HepG2 (cell line): ENCODE measurements around the gene STH. TPM values are rescaled to one million over a fixed set of nuclear protein-coding genes. Genes with fewer than 3 reads are reported as not detected.

Source experiments
- DZIP1 ChIP-seq: sonication (generic); formaldehyde crosslinking; IDR thresholded peaks from 2 replicates; pipeline ENCODE4 v1.5.0; 2020; ENCODE audit warnings: mild to moderate bottlenecking, missing genetic modification reagents
- GABPB1 ChIP-seq: IDR thresholded peaks from 2 replicates; pipeline ENCODE4 v1.6.1; 2016; ENCODE audit warnings: mild to moderate bottlenecking, missing genetic modification reagents, moderate library complexity, missing compliant biosample characterization
- HNF1B ChIP-seq: sonication (generic); formaldehyde crosslinking; IDR thresholded peaks from 2 replicates; pipeline ENCODE4 v1.5.1; 2020; ENCODE audit warnings: mild to moderate bottlenecking, moderate library complexity, missing genetic modification reagents
- KDM1A ChIP-seq: IDR thresholded peaks from 2 replicates; pipeline ENCODE4 v1.6.1; 2016; ENCODE audit warnings: missing compliant biosample characterization
- MEF2D ChIP-seq: sonication (generic); formaldehyde crosslinking; IDR thresholded peaks from 2 replicates; pipeline ENCODE4 v1.5.1; 2020; ENCODE audit warnings: mild to moderate bottlenecking, missing genetic modification reagents
- RERE ChIP-seq: IDR thresholded peaks from 2 replicates; pipeline ENCODE4 v1.6.1; 2016; ENCODE audit warnings: low read depth, missing genetic modification reagents, missing compliant biosample characterization
- ZNF839 ChIP-seq: sonication (generic); formaldehyde crosslinking; IDR thresholded peaks from 2 replicates; pipeline ENCODE4 v1.4.0; 2020; ENCODE audit warnings: missing genetic modification reagents, mild to moderate bottlenecking, borderline replicate concordance
- ZSCAN25 ChIP-seq: sonication (generic); formaldehyde crosslinking; IDR thresholded peaks from 2 replicates; pipeline ENCODE4 v1.8.0; 2022; ENCODE audit warnings: mild to moderate bottlenecking, missing genetic modification reagents
- polyA plus RNA-seq, 8 experiments: library from polyadenylated mRNA; depleted of rRNA in 3 of 8; stranded (reverse) in 7 of 8; unstranded in 1 of 8; fragments of >200 nt; fragmentation: Illumina TruSeq in 4 of 8; extraction: Trizol in 4 of 8; gene quantifications; 2 replicates each; pipeline versions ENCODE4 v1.2.1 to v1.2.3, GENCODE V29; 2011 to 2016; ENCODE audit warnings: low read depth in 4 of 8, missing spikeins in 1 of 8, mixed read lengths in 1 of 8; ENCODE audit not compliant: insufficient read depth in 1 of 8
- total RNA-seq, 5 experiments: library from RNA; depleted of rRNA; stranded (reverse); fragments of >200 nt; fragmentation: Illumina TruSeq; extraction: Trizol; gene quantifications; 2 replicates each; pipeline ENCODE4 v1.2.3, GENCODE V29; 2016; ENCODE audit warnings: low read depth in 1 of 5

Gene STH
- total and polyA plus RNA-seq, 2 of the 13 experiments (the other 11 are each of a cell fraction or from before 2014, with no cell fraction given) = not detected

GRCh38 chr17:46011711-46012505, 12.9 kb downstream of the STH start (continued):
- TF ChIP-seq HNF1B (peak; percentile 50; the same call in 1 of the 2 replicates), ZSCAN25 (CRISPR knock-in tag) (no peak), RERE (CRISPR knock-in tag) (no peak), DZIP1 (CRISPR knock-in tag) (no peak), KDM1A (CRISPR knock-in tag) (no peak), MEF2D (CRISPR knock-in tag) (0 out of 2 replicates have a peak, but pooled peaks have one; percentile 18), ZNF839 (CRISPR knock-in tag) (no peak), GABPB1 (CRISPR knock-in tag) (peak; percentile 8; the same call in 1 of the 2 replicates)
- TF ChIP-seq, all 625 proteins: peak for 56
